DMS114 treated with DMSO at 0.1 percent for 48 hours (cell line): ENCODE data around the gene MRPL9.
"Not testable (repeated sequence)": the region's sequence is repeated elsewhere in the genome, so short reads cannot be mapped to it uniquely, and the experiment has no call there.

Experiments used
- DNase-seq: peaks from one replicate; lab custom pipeline; 2025; ENCODE audit not compliant: unreplicated experiment; lab: John Stamatoyannopoulos, UW

Gene MRPL9

GRCh38 chr1:151787689-151788088 lies 24.4 kb upstream of the MRPL9 start:
- DNase-seq: no peak

- DNase-seq: no peak
Measured at GRCh38 chr1:151783796-151784195, 20.5 kb upstream of the MRPL9 start.

GRCh38 chr1:151782741-151783140 lies 19.4 kb upstream of the MRPL9 start:
- DNase-seq: no peak

- not testable (repeated sequence) for DNase-seq
Measured at GRCh38 chr1:151782026-151782425, 18.7 kb upstream of the MRPL9 start.

- not testable (repeated sequence) for DNase-seq
Measured at GRCh38 chr1:151780736-151781135, 17.4 kb upstream of the MRPL9 start.

GRCh38 chr1:151779852-151780251 lies 16.6 kb upstream of the MRPL9 start:
- DNase-seq: no peak

GRCh38 chr1:151777317-151777716 lies 14.0 kb upstream of the MRPL9 start:
- no peak for DNase-seq

GRCh38 chr1:151776665-151777062 lies 13.4 kb upstream of the MRPL9 start:
- no peak for DNase-seq

- DNase-seq: no peak
Measured at GRCh38 chr1:151775894-151776664, 12.8 kb upstream of the MRPL9 start.

- no peak for DNase-seq
Measured at GRCh38 chr1:151774256-151774922, 11.1 kb upstream of the MRPL9 start.

GRCh38 chr1:151773702-151774101 lies 10.4 kb upstream of the MRPL9 start:
- DNase-seq: no peak

- DNase-seq: not testable (repeated sequence)
Measured at GRCh38 chr1:151769270-151769669, 6.0 kb upstream of the MRPL9 start.

GRCh38 chr1:151768351-151769066 lies 5.2 kb upstream of the MRPL9 start:
- not testable (repeated sequence) for DNase-seq

GRCh38 chr1:151763990-151764389 lies 694 bp upstream of the MRPL9 start:
- DNase-seq: peak; percentile 43

- no peak for DNase-seq
Measured at GRCh38 chr1:151760597-151761385, 2.5 kb downstream of the MRPL9 start.

- DNase-seq: no peak
Measured at GRCh38 chr1:151759241-151759640, 4.1 kb downstream of the MRPL9 start.

- DNase-seq: no peak
Measured at GRCh38 chr1:151756291-151756690, 7.0 kb downstream of the MRPL9 start.

GRCh38 chr1:151741516-151741915 lies 21.8 kb downstream of the MRPL9 start:
- DNase-seq: no peak

GRCh38 chr1:151739590-151740355 lies 23.5 kb downstream of the MRPL9 start:
- no peak for DNase-seq

GRCh38 chr1:151737479-151737878 lies 25.8 kb downstream of the MRPL9 start:
- no peak for DNase-seq
